ENCODE measurements around the gene ADH1B. TPM values are rescaled to one million over a fixed set of nuclear protein-coding genes. Genes with fewer than 3 reads are reported as not detected.

The ADH1B gene
- total RNA-seq, 1 donor from 2014 or later, result 110 TPM

GRCh38 chr4:99275885-99276284 is 45.3 kb downstream of the ADH1B start:
- intact Hi-C loops (cut with micrococcal nuclease), result no loop called here
- no peak for ATAC-seq

GRCh38 chr4:99275050-99275449 is 46.2 kb downstream of the ADH1B start:
- ATAC-seq (no peak), DNase-seq (no peak)
- intact Hi-C loops (cut with micrococcal nuclease), result no loop called here

More at GRCh38 chr4:99275885-99276284, 45.3 kb downstream of the ADH1B start:
- DNase-seq, result no peak

- intact Hi-C loops (cut with micrococcal nuclease), result no loop called here
- DNase-seq (no peak), ATAC-seq (peak; percentile 90)
Observed at GRCh38 chr4:99273704-99274103, 47.5 kb downstream of the ADH1B start.

- intact Hi-C loops (cut with micrococcal nuclease), result no loop called here
- DNase-seq (no peak), ATAC-seq (no peak)
Observed at GRCh38 chr4:99264927-99265326, 56.3 kb downstream of the ADH1B start.

Other genes with a start within 250 kb of the ADH1B start
- gene ADH5, start 232.6 kb downstream of the ADH1B start, total RNA-seq, result 202 TPM
- gene ADH4, start 177.1 kb downstream of the ADH1B start, total RNA-seq, result not detected
- gene ADH6, start 102.2 kb downstream of the ADH1B start, total RNA-seq, result not detected
- 0.57 TPM for gene ADH1A, start 30.4 kb downstream of the ADH1B start, total RNA-seq
- gene ADH1C, start 31.3 kb upstream of the ADH1B start, total RNA-seq, result 7.6 TPM
- not detected for gene ADH7, start 113.9 kb upstream of the ADH1B start, total RNA-seq
- not detected for gene C4orf17, start 189.6 kb upstream of the ADH1B start, total RNA-seq
- 4.6 TPM for gene TRMT10A, start 242.6 kb upstream of the ADH1B start, total RNA-seq